Measurements from ENCODE around the gene LY86.

LY86 gene

DNA sequence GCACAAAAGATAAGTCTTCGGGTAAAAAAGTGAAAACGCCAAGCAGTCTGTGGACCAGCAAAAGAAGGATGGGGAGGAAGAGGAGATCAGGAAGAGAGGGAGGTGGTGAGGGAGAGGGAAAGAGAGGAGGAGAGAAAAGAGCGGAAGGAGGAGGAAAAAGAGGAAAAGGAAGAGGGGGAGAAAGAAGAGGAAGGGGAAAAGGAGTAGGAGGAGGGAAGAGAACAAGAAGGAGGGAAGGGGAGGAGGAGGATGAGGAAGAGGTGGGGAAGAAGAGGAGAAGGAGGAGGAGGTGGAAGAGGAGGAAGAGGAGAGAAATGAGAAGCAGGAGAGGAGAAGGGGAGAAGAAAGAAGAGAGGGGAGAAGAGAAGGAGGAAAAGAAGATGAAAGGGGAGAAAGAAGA is 6.5 kb downstream of the LY86 start:
- 94 to 97% methylated on average over 3 of the region's 3 CpGs for WGBS, 2 experiments
- Histone ChIP-seq H3K4me1 (ENCODE audit: control insufficient read depth, insufficient read depth, low read length) (no peaks in the 10 kb centered on the region), H3K36me3 (ENCODE audit: control insufficient read depth, insufficient read depth, low read length) (no peaks in the 10 kb centered on the region), H3K4me3 (ENCODE audit: insufficient read depth, low read depth, low read length) (no peak overlapping the region), H3K9me3 (ENCODE audit: control insufficient read depth, low read length) (no peaks in the 10 kb centered on the region), H3K27me3 (ENCODE audit: control insufficient read depth, insufficient read depth, low read length, poor library complexity, severe bottlenecking) (no peaks in the 10 kb centered on the region), H3K27ac (ENCODE audit: insufficient read depth, low read depth, low read length, poor library complexity, severe bottlenecking) (no peak overlapping the region)

DNA sequence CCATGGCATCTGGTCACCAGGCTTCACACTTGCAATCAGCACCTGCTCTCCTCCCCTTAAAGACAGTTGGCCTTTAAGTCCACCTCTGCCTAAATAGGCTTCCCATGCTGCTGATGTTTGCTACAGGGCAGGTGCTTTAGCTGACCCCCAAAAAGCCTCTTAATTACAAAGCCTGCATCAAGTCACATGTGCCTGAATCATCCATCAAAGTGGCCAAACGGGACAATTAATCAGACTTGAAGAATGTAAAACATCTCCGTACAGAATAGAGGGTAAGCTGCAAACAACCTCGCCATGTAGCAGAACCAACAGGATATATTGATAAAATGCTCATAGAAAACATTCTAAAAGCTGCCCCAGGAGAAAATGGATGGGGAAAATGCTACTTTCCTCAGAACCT is 7.4 kb downstream of the LY86 start:
- H3K4me1 ChIP-seq (ENCODE audit: control insufficient read depth, insufficient read depth, low read length): no peaks in the 10 kb centered on the region
- H3K9me3 ChIP-seq (ENCODE audit: control insufficient read depth, low read length): no peaks in the 10 kb centered on the region
- H3K27me3 ChIP-seq (ENCODE audit: control insufficient read depth, insufficient read depth, low read length, poor library complexity, severe bottlenecking): no peaks in the 10 kb centered on the region
- WGBS, 2 experiments: 94 to 95% methylated on average over 3 of the region's 3 CpGs
- H3K27ac ChIP-seq (ENCODE audit: insufficient read depth, low read depth, low read length, poor library complexity, severe bottlenecking): no peak overlapping the region
- no peaks in the 10 kb centered on the region for H3K36me3 ChIP-seq (ENCODE audit: control insufficient read depth, insufficient read depth, low read length)
- H3K4me3 ChIP-seq (ENCODE audit: insufficient read depth, low read depth, low read length): no peak overlapping the region

DNA sequence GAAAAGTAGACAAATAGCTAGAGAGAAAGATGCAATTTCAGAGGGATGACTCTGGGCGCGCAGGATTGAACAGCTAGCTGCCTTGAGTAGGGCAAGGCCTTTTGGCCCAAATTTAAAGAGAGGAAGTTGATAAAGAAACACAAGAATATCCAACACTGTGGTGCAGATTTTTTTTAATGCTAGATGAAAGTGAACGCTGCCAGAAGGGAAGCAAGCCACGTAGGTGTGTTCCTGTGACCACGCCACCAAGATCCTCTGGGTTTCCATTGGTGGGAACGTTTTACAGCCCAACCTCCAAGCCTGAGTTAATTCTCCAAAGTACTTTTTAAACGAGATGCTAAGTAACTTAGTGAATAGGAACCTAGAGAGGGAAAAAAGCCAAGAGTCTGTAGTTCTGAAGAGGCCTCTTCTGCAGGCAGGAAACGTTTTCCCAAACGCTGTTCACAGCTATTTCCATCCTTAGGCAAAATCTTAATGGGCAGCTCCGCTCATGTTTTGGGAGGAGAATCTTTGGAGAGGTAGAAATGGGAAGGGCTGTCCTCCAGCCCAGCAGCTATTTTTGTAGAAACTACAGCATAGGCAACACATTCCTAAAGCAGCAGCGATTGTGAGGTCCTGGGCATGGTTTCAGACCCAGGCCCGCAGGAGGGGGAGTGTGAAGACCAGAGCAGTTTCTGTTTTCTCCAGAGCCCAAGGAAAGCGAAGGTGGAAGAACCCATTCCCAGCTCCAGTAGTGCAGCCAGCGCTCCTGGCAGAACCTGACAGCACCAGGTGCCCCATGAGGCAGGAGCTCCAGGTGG is 8.2 kb downstream of the LY86 start:
- no peak overlapping the region for H3K4me3 ChIP-seq (ENCODE audit: insufficient read depth, low read depth, low read length)
- no peak overlapping the region for H3K27ac ChIP-seq (ENCODE audit: insufficient read depth, low read depth, low read length, poor library complexity, severe bottlenecking)
- WGBS, 2 experiments: 93 to 95% methylated on average over 14 of the region's 14 CpGs
- H3K4me1 ChIP-seq (ENCODE audit: control insufficient read depth, insufficient read depth, low read length): no peaks in the 10 kb centered on the region
- H3K36me3 ChIP-seq (ENCODE audit: control insufficient read depth, insufficient read depth, low read length): no peaks in the 10 kb centered on the region
- H3K9me3 ChIP-seq (ENCODE audit: control insufficient read depth, low read length): no peaks in the 10 kb centered on the region
- no peaks in the 10 kb centered on the region for H3K27me3 ChIP-seq (ENCODE audit: control insufficient read depth, insufficient read depth, low read length, poor library complexity, severe bottlenecking)

DNA sequence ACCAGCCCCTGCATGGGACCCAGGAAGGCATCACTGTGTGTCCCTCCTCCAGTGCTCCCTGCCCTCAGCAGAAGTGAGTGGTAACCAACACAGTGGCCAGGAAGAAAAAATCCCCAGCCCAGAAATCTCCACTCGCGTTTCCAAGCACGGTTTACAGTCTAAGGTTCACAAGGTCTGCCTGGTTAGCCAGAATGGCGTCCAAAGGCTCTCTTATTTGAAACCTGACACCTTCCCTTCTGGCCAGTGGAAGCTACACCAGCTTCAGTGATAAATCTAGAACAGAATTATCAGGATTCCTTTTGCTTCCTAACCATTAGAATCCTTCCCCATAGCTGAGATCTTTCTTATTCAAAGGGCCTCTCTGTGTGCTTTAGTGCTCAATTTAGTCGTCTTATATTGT is 9.2 kb downstream of the LY86 start:
- no peaks in the 10 kb centered on the region for H3K4me1 ChIP-seq (ENCODE audit: control insufficient read depth, insufficient read depth, low read length)
- H3K27me3 ChIP-seq (ENCODE audit: control insufficient read depth, insufficient read depth, low read length, poor library complexity, severe bottlenecking): no peaks in the 10 kb centered on the region
- no peaks in the 10 kb centered on the region for H3K9me3 ChIP-seq (ENCODE audit: control insufficient read depth, low read length)
- WGBS, 2 experiments: 88 to 92% methylated on average over 5 of the region's 5 CpGs
- H3K36me3 ChIP-seq (ENCODE audit: control insufficient read depth, insufficient read depth, low read length): no peaks in the 10 kb centered on the region
- H3K4me3 ChIP-seq (ENCODE audit: insufficient read depth, low read depth, low read length): no peak overlapping the region
- H3K27ac ChIP-seq (ENCODE audit: insufficient read depth, low read depth, low read length, poor library complexity, severe bottlenecking): no peak overlapping the region

DNA sequence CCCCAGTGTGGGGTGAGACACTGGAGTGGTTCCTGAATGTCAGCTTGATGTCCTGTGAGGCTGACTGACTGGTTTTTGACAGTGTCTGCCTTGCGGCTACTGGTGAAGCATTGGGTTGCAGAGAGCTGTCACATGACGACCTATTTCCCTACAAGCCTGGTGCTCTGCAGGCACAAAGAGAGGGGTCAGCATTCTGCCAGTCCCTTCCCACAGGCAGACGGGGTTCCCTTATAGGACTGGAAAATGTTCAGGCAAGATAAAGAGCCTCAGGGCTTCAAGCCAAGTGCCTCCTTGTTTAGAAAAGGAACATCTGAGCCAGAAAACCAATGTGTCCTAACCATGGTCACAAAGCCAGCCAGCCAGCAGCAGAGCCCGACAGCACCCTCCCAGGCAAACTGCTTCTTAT is 11.0 kb downstream of the LY86 start:
- H3K27me3 ChIP-seq (ENCODE audit: control insufficient read depth, insufficient read depth, low read length, poor library complexity, severe bottlenecking): no peaks in the 10 kb centered on the region
- no peaks in the 10 kb centered on the region for H3K9me3 ChIP-seq (ENCODE audit: control insufficient read depth, low read length)
- WGBS, 2 experiments: 87 to 91% methylated on average over 4 of the region's 4 CpGs
- H3K4me3 ChIP-seq (ENCODE audit: insufficient read depth, low read depth, low read length): no peak overlapping the region
- H3K36me3 ChIP-seq (ENCODE audit: control insufficient read depth, insufficient read depth, low read length): no peaks in the 10 kb centered on the region
- no peaks in the 10 kb centered on the region for H3K4me1 ChIP-seq (ENCODE audit: control insufficient read depth, insufficient read depth, low read length)
- no peak overlapping the region for H3K27ac ChIP-seq (ENCODE audit: insufficient read depth, low read depth, low read length, poor library complexity, severe bottlenecking)

DNA sequence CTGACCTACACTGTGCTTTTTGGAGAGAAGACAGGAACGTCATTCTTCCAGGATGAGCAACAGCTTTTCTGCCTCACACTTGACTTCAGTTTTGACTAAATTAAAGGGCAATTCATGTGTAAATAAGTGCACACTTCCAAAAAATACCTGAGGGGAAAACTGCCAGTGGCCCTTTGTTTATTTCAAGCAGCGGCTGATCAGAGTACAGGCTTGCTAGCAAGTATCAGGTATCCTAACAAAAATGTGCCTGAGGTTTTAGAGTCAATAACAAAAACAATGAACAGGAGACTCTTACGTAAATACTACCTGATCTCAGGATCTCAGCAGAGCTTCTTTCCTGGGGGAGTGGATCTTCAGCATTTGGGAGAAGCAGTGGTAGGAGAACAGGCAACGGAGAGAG is 12.4 kb downstream of the LY86 start:
- H3K36me3 ChIP-seq (ENCODE audit: control insufficient read depth, insufficient read depth, low read length): no peaks in the 10 kb centered on the region
- no peaks in the 10 kb centered on the region for H3K4me1 ChIP-seq (ENCODE audit: control insufficient read depth, insufficient read depth, low read length)
- 46 to 66% methylated on average over 2 to 4 of the region's 4 CpGs for WGBS, 2 experiments
- H3K27ac ChIP-seq (ENCODE audit: insufficient read depth, low read depth, low read length, poor library complexity, severe bottlenecking): no peak overlapping the region
- no peak overlapping the region for H3K4me3 ChIP-seq (ENCODE audit: insufficient read depth, low read depth, low read length)
- no peaks in the 10 kb centered on the region for H3K27me3 ChIP-seq (ENCODE audit: control insufficient read depth, insufficient read depth, low read length, poor library complexity, severe bottlenecking)
- H3K9me3 ChIP-seq (ENCODE audit: control insufficient read depth, low read length): no peaks in the 10 kb centered on the region

DNA sequence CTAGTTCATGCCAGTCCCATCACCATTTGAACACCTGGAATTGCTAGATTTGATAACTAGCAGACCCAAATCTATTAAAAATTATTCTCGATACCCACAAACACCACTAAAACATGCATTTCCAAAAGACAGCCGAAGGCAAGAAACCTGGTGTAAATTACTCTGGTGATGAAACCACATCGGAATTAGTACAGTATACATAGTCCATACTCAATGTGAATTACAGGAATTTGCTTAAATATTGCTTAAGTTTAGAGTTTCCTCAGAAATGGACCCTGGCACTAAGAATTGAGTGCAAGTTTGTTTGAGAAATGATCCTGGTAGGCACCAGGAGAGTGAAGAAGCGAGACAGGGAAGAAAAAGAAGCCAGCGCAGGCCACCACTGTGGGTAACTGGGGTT is 13.7 kb downstream of the LY86 start:
- 93 to 95% methylated on average over 4 to 5 of the region's 5 CpGs for WGBS, 2 experiments

DNA sequence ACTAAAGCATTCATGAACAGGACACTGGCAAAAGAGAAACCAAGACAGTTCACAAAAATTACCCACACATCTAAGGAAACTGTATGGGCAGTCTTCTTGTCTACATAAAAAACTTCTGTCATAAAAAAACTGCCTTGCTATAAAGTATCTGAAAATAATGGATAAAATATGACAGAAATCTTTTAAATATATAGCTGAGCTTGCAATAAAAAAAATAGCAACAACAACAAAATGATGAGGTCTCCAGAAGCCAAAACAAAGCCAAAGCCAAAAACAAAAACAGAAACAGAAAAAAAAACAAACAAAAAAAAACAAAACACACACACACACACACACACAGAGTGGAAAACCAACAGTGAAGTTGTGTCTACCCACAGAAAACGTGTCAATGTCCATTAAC is 14.8 kb downstream of the LY86 start:
- WGBS, 2 experiments: 100% methylated on average over 1 of the region's 1 CpG; no CpG with 5 or more reads in 1 of the 2 experiments
- Histone ChIP-seq H3K9me3 (ENCODE audit: control insufficient read depth, low read length) (no peaks in the 10 kb centered on the region), H3K4me1 (ENCODE audit: control insufficient read depth, insufficient read depth, low read length) (no peaks in the 10 kb centered on the region), H3K27me3 (ENCODE audit: control insufficient read depth, insufficient read depth, low read length, poor library complexity, severe bottlenecking) (no peaks in the 10 kb centered on the region), H3K36me3 (ENCODE audit: control insufficient read depth, insufficient read depth, low read length) (no peaks in the 10 kb centered on the region), H3K27ac (ENCODE audit: insufficient read depth, low read depth, low read length, poor library complexity, severe bottlenecking) (no peak overlapping the region), H3K4me3 (ENCODE audit: insufficient read depth, low read depth, low read length) (no peak overlapping the region)

More for the DNA sequence above, 13.7 kb downstream of the LY86 start:
- Histone ChIP-seq H3K9me3 (ENCODE audit: control insufficient read depth, low read length) (no peaks in the 10 kb centered on the region), H3K4me1 (ENCODE audit: control insufficient read depth, insufficient read depth, low read length) (no peaks in the 10 kb centered on the region), H3K36me3 (ENCODE audit: control insufficient read depth, insufficient read depth, low read length) (no peaks in the 10 kb centered on the region), H3K27ac (ENCODE audit: insufficient read depth, low read depth, low read length, poor library complexity, severe bottlenecking) (no peak overlapping the region), H3K27me3 (ENCODE audit: control insufficient read depth, insufficient read depth, low read length, poor library complexity, severe bottlenecking) (no peaks in the 10 kb centered on the region), H3K4me3 (ENCODE audit: insufficient read depth, low read depth, low read length) (no peak overlapping the region)

DNA sequence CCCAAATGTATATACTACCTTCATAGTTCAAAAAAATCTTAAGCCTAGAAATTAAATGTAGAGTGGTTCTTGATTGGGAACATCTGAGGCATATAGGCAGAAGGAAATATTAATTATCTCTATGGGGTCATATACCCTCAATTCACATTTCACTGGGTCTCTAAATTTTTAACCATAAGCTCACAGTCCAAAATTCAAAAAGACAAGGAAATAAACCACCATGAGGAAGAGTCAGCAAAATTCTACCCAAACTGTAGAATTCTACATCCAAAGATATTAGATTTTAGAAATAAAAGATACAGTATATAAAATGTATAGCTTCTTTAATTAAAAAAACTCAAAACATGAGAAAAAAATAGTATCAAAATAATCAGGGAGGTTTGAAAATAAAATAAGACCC is 15.5 kb downstream of the LY86 start:
- H3K36me3 ChIP-seq (ENCODE audit: control insufficient read depth, insufficient read depth, low read length): no peaks in the 10 kb centered on the region

DNA sequence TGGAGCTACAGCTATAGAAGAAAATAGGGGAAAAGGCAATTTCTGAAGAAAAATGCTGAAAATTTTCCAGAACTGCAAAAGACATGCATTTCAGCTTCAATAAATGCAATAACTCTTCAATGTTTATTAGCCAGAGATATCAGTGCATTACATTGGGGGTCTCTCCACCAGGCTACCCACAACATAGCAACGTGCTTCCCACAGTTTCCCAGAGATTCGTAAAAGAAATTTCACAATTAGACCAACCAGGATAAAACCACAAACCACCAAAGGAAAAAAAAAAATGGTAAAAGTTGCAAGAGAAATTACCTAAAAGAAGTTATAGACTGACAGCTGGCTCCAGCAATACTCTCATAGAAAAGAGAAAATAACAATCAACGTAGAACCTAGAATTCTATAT is 16.0 kb downstream of the LY86 start:
- H3K4me1 ChIP-seq (ENCODE audit: control insufficient read depth, insufficient read depth, low read length): no peaks in the 10 kb centered on the region
- H3K36me3 ChIP-seq (ENCODE audit: control insufficient read depth, insufficient read depth, low read length): no peaks in the 10 kb centered on the region
- H3K27me3 ChIP-seq (ENCODE audit: control insufficient read depth, insufficient read depth, low read length, poor library complexity, severe bottlenecking): no peaks in the 10 kb centered on the region
- no peak overlapping the region for H3K4me3 ChIP-seq (ENCODE audit: insufficient read depth, low read depth, low read length)
- no peak overlapping the region for H3K27ac ChIP-seq (ENCODE audit: insufficient read depth, low read depth, low read length, poor library complexity, severe bottlenecking)
- no peaks in the 10 kb centered on the region for H3K9me3 ChIP-seq (ENCODE audit: control insufficient read depth, low read length)
- WGBS, 2 experiments: 77 to 97% methylated on average over 2 of the region's 3 CpGs

More for the DNA sequence above, 15.5 kb downstream of the LY86 start:
- Histone ChIP-seq H3K9me3 (ENCODE audit: control insufficient read depth, low read length) (no peaks in the 10 kb centered on the region), H3K27me3 (ENCODE audit: control insufficient read depth, insufficient read depth, low read length, poor library complexity, severe bottlenecking) (no peaks in the 10 kb centered on the region), H3K4me1 (ENCODE audit: control insufficient read depth, insufficient read depth, low read length) (no peaks in the 10 kb centered on the region), H3K27ac (ENCODE audit: insufficient read depth, low read depth, low read length, poor library complexity, severe bottlenecking) (no peak overlapping the region), H3K4me3 (ENCODE audit: insufficient read depth, low read depth, low read length) (no peak overlapping the region)

All from ectodermal cell (in vitro differentiated cells).